ENCODE results near the gene CMAS. TPM values are rescaled to one million over a fixed set of nuclear protein-coding genes. Genes with fewer than 3 reads are reported as not detected.

Gene CMAS
- total and polyA plus RNA-seq, 2 of the 8 experiments (the other 6 are each of a cell fraction or from before 2014, with no cell fraction given): 13.2 to 59.8 TPM

DNA sequence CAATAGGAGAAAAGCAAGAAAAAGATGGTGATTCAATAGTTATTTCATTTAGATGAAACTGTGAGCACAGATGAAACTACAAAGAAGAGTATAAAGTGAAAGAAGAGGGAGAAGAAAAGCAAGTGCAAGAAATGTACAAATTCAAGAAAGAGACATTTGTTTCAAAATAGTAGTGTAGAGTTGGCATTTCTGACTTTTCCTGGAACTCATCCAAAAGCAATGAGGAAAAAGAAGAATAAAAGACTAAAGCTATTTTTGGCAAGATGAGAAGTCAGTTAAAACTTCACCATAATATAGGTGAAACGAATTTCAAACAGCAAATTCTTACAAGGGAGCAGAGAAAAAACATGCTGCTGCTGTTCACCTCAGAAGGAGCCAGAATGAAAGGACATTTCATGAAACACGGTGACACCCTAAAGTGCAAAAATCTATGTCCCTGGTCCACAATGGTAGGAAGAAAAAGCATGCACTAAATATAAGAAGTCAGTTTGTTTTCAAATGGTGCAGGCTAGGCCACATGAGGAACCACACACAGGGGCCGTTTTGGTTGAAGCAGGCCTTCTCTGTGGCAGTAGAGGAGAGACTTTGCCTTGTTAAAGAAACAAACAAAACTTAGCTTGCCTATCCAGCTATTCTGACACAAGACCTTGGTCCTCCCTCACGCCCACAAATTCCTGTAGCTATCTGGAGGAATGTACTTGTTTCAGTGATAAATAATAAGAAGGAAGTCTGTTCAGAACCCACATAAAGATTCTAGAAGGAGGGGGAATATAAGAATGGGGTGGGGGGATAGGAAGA, 11.1 kb upstream of the CMAS start (continued):
- TF ChIP-seq EGR1 (IDR thresholded peaks at IDR 0.05; ENCODE audit: borderline replicate concordance, low read depth, low read length) (no peak), SP1 (IDR thresholded peaks at IDR 0.05; ENCODE audit: low read depth, low read length) (no peak)
